Measurements from ENCODE around the gene COL11A1. TPM values are rescaled to one million over a fixed set of nuclear protein-coding genes. Genes with fewer than 3 reads are reported as not detected.
A peak's percentile ranks its signal among the peaks of the same experiment; 100 is the strongest.

Gene COL11A1
- total RNA-seq, 1 experiment from 2014 or later = not detected

- CTCF ChIA-PET = no interaction called here
- no TSS peak for BruUV-seq (replicated peaks)
- Histone ChIP-seq H3F3A (ENCODE audit: insufficient read depth, low read depth) (no peaks in the 10 kb centered on the region), H3K79me2 (ENCODE audit: low read depth) (no peaks in the 10 kb centered on the region), H4K20me1 (ENCODE audit: insufficient read depth) (no peaks in the 10 kb centered on the region), H3K4me1 (replicated peaks; ENCODE audit: insufficient read depth) (peaks cover 7% of the 10 kb centered on the region; the same call in 1 of the 2 replicates), H3K36me3 (ENCODE audit: low read depth) (no peaks in the 10 kb centered on the region), H3K9me2 (ENCODE audit: insufficient read depth) (no peaks in the 10 kb centered on the region), H3K4me2 (no peak overlapping the region), H2AFZ (no peak overlapping the region), H3K9me3 (ENCODE audit: insufficient read depth, low read depth) (no peaks in the 10 kb centered on the region), H3K4me3 (no peak overlapping the region), H3K27me3 (ENCODE audit: insufficient read depth, low read depth) (no peaks in the 10 kb centered on the region), H3K27ac (no peak overlapping the region)
- POLR2A ChIA-PET (ENCODE audit: unreplicated experiment) = no interaction called here
- intact Hi-C loops (cut with micrococcal nuclease; ENCODE audit: unreplicated experiment) = loop anchor here (5.0 kb wide), 1 partner anchor 63 kb away; no protein-coding TSS in a partner anchor
- no peak for TF ChIP-seq CTCF (conservative IDR thresholded peaks at IDR 0.05)
- no peak for TF ChIP-seq EZH2 (IDR thresholded peaks at IDR 0.05; ENCODE audit: low read depth)
- no peak for DNase-seq
Measured at GRCh38 chr1:102899935-102900334, 208.4 kb downstream of the COL11A1 start.

GRCh38 chr1:102897557-102897956, 210.8 kb downstream of the COL11A1 start:
- no peaks in the 10 kb centered on the region for H3K27me3 ChIP-seq (ENCODE audit: insufficient read depth, low read depth)
- ChIA-PET CTCF (no interaction called here), POLR2A (ENCODE audit: unreplicated experiment) (no interaction called here)
- H3F3A ChIP-seq (ENCODE audit: insufficient read depth, low read depth) = no peaks in the 10 kb centered on the region
- H3K9me2 ChIP-seq (ENCODE audit: insufficient read depth) = no peaks in the 10 kb centered on the region
- no peak overlapping the region for H3K4me3 ChIP-seq
- no peaks in the 10 kb centered on the region for H4K20me1 ChIP-seq (ENCODE audit: insufficient read depth)
- intact Hi-C loops (cut with micrococcal nuclease; ENCODE audit: unreplicated experiment) = loop anchor here (5.0 kb wide), 1 partner anchor 60 kb away; no protein-coding TSS in a partner anchor
- TF ChIP-seq EZH2 (IDR thresholded peaks at IDR 0.05; ENCODE audit: low read depth) (no peak), CTCF (conservative IDR thresholded peaks at IDR 0.05) (no peak)
- no TSS peak for BruUV-seq (replicated peaks)
- peak overlapping the region; percentile 1; the same call in 1 of the 2 replicates for H3K27ac ChIP-seq
- peak overlapping the region; percentile 15 for H3K4me2 ChIP-seq
- peaks cover 7% of the 10 kb centered on the region; the same call in 1 of the 2 replicates for H3K4me1 ChIP-seq (replicated peaks; ENCODE audit: insufficient read depth)
- H2AFZ ChIP-seq = peak overlapping the region; percentile 62
- no peaks in the 10 kb centered on the region for H3K9me3 ChIP-seq (ENCODE audit: insufficient read depth, low read depth)
- no peaks in the 10 kb centered on the region for H3K36me3 ChIP-seq (ENCODE audit: low read depth)
- DNase-seq = peak in 1 of 2 experiments; percentile 56
- no peaks in the 10 kb centered on the region for H3K79me2 ChIP-seq (ENCODE audit: low read depth)

- Histone ChIP-seq H3K9me2 (ENCODE audit: insufficient read depth) (no peaks in the 10 kb centered on the region), H2AFZ (no peak overlapping the region), H3K36me3 (ENCODE audit: low read depth) (no peaks in the 10 kb centered on the region), H3K4me2 (no peak overlapping the region), H3K79me2 (ENCODE audit: low read depth) (no peaks in the 10 kb centered on the region), H3K4me3 (no peak overlapping the region), H3K9me3 (ENCODE audit: insufficient read depth, low read depth) (no peaks in the 10 kb centered on the region), H3K27ac (no peak overlapping the region), H3K27me3 (ENCODE audit: insufficient read depth, low read depth) (no peaks in the 10 kb centered on the region), H4K20me1 (ENCODE audit: insufficient read depth) (no peaks in the 10 kb centered on the region), H3F3A (ENCODE audit: insufficient read depth, low read depth) (no peaks in the 10 kb centered on the region), H3K4me1 (replicated peaks; ENCODE audit: insufficient read depth) (peaks cover 7% of the 10 kb centered on the region; the same call in 1 of the 2 replicates)
- intact Hi-C loops (cut with micrococcal nuclease; ENCODE audit: unreplicated experiment) = loop anchor here (5.0 kb wide), 1 partner anchor 59 kb away; no protein-coding TSS in a partner anchor
- no peak for DNase-seq
- ChIA-PET CTCF (no interaction called here), POLR2A (ENCODE audit: unreplicated experiment) (no interaction called here)
- TF ChIP-seq EZH2 (IDR thresholded peaks at IDR 0.05; ENCODE audit: low read depth) (no peak), CTCF (conservative IDR thresholded peaks at IDR 0.05) (no peak)
- no TSS peak for BruUV-seq (replicated peaks)
Measured at GRCh38 chr1:102896771-102897170, 211.6 kb downstream of the COL11A1 start.

Data from PC-9 (cell line).